ENCODE results near the gene PROM1.

- no peak for TF ChIP-seq CTCF (IDR thresholded peaks at IDR 0.05 in 2 of 3, conservative IDR thresholded peaks at IDR 0.05 in 1 of 3; ENCODE audit: borderline replicate concordance in 1 of 3, insufficient read depth in 1 of 3, low read depth in 2 of 3, low read length in 2 of 3)
- no peak for TF ChIP-seq SIN3A (IDR thresholded peaks at IDR 0.05; ENCODE audit: low read depth)
- no peak for TF ChIP-seq EZH2 (IDR thresholded peaks at IDR 0.05)
- no peak for TF ChIP-seq RAD21 (IDR thresholded peaks at IDR 0.05; ENCODE audit: low read depth)
- TF ChIP-seq YY1 (IDR thresholded peaks at IDR 0.05; ENCODE audit: extremely low read depth, insufficient replicate concordance, low read depth, low read length), result no peak
- no peak for TF ChIP-seq POLR2A (IDR thresholded peaks at IDR 0.05; ENCODE audit: borderline replicate concordance, extremely low read depth, insufficient read depth, insufficient read length)
- TF ChIP-seq, protein P1, sequence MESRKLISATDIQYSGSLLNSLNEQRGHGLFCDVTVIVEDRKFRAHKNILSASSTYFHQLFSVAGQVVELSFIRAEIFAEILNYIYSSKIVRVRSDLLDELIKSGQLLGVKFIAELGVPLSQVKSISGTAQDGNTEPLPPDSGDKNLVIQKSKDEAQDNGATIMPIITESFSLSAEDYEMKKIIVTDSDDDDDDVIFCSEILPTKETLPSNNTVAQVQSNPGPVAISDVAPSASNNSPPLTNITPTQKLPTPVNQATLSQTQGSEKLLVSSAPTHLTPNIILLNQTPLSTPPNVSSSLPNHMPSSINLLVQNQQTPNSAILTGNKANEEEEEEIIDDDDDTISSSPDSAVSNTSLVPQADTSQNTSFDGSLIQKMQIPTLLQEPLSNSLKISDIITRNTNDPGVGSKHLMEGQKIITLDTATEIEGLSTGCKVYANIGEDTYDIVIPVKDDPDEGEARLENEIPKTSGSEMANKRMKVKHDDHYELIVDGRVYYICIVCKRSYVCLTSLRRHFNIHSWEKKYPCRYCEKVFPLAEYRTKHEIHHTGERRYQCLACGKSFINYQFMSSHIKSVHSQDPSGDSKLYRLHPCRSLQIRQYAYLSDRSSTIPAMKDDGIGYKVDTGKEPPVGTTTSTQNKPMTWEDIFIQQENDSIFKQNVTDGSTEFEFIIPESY (IDR thresholded peaks at IDR 0.05; ENCODE audit: extremely low read depth, insufficient replicate concordance, low read length), result no peak
These were observed 91.7 kb downstream of the PROM1 start for GRCh38 chr4:15992167-15992485.

Data from HCT116 (cell line).